HG03280 (cell line): ENCODE results near the gene MAGEF1.

ENCODE experiments used
- ATAC-seq: cut with Tn5 transposase; IDR thresholded peaks from one replicate; pipeline ENCODE4 v1.9.1; 2021; ENCODE audit warnings: mild to moderate bottlenecking, moderate library complexity; ENCODE audit not compliant: unreplicated experiment

MAGEF1 gene

DNA sequence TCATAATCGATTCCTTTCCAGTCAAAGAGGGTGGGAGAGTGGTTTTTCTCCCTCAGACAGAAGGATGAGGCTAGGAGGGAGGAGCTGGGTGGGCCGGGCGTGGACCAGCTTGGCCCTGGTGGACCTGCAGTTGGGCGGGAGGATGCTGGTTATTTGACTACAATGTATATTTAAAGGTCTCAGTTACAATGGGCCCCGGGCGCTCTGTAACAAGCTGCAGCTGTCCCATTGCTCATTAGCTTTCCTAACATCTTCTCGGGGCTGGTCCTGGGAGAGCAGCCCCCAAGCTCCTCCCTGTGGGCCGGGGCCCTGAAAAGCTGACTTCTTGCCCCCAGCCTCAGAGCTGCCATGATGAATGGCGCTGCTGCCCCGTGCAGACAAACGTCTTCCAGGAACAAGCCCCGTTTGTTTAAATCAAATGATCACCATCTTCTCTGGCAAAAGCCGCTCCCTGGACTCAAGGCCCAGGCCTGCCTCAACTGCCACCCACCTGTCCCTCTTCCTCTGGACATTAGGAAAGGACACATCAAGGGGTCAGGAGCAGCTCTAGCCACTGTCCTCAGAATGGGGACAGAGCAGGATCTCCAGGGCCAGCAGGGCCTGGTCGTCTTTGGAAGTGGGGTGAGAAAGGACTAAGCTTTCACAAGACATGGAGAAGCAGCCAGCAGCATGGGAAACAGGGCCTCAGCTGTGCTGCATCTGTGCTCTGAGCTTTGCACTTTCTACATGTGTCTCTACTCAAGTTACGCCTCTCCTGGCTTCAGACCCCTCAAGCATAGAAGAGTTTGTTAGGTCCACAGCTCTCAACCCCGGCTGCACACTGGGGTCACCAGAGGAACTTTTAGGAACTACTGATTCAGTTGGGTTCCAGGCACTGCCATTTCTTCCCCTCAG is 38.6 kb downstream of the MAGEF1 start:
- no peak for ATAC-seq

DNA sequence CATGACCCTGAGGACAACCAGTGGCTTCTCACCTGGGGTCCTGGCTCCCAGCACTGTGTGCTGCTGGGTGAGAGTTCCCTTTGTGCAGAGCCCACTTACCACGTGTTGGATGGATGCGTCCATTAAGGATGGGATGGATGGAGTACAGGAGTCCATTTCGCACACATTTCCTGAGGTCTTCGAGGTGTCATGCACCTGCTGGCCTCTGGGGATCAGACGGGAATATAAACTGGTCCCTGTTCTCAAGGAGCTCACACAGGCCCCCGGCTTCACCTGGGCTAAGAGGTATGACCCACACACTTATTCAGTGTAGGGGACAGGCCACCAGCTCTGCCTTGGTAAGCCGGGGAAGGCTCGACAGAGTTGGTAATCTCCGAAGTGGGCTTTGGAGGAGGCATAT is 39.5 kb downstream of the MAGEF1 start:
- ATAC-seq = no peak

- no peak for ATAC-seq
Observed at GRCh38 chr3:184670091-184670602, 41.7 kb downstream of the MAGEF1 start.

- ATAC-seq = no peak
Observed at GRCh38 chr3:184669578-184669977, 42.3 kb downstream of the MAGEF1 start.

DNA sequence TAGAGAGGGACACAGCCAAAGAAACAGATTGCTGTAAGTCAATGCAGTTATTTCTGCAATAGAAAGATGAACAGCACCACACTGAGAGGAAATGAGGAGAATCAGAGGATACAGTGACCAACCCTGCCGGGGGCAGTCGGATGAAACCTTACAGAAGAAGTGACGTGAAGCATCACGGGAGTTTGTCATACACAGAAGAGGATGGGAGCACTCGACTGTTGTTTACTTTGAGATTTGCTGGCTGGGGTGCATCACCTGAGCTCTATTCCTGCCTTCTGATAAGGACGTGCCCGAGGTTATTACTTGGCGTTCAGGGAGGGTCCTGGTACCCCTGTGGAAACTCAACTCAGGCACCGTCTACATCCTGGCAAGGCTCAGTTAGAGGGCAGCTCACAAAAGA is 45.4 kb downstream of the MAGEF1 start:
- ATAC-seq = no peak

DNA sequence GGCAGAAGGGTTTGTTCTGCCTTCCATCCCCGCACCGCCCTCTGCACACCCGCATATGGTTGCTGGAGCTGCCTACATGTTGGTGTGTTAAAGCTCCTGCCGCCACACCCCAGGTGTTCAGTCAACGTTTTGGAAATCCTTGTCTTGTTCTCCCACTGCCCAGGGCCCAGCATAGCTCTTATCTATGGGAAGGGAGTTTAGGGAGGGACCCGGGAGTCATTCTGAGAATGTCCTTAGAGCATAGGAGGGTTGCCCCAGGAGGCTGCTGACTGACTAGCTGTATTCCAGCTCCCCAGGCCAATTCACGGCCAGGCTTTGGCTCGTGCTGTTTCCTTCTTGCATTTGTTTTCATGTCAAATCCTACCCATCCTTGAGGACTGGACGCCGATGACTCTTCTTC is 46.8 kb downstream of the MAGEF1 start:
- ATAC-seq = no peak

DNA sequence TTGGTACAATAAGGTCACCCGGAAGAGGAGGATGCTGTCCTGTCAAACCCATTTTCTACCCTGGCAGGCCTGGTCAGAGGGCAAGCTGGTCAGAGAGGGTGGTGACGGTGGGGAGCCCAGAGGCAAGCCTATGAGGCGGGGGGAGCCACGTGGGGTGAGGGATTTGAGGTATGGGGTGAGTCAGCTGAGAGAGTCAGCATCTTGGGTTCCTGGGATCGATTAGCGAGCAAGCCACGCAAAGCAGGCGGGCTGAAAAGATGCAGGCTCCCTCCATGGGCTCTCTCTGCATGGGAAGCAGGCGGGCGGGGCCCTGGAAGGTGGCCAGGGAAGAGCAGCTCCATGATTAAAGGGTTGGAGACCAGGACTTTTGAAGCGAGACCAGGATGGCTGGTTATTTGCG is 48.1 kb downstream of the MAGEF1 start:
- no peak for ATAC-seq

GRCh38 chr3:184663356-184663755 is 48.5 kb downstream of the MAGEF1 start:
- ATAC-seq = no peak

GRCh38 chr3:184662187-184662586 is 49.7 kb downstream of the MAGEF1 start:
- no peak for ATAC-seq

GRCh38 chr3:184660931-184661330 is 50.9 kb downstream of the MAGEF1 start:
- ATAC-seq = no peak
